HEK293 (cell line): ENCODE data around the gene CD74.

Source experiments
- CTCF ChIA-PET: fragments of 350-600 bp; formaldehyde crosslinking; extraction: SDS; loops from one replicate; lab custom pipeline; 2021; ENCODE audit warnings: antibody characterized with exemption; lab: Yijun Ruan, JAX
- POLR2A ChIA-PET: fragments of 300-600 bp; formaldehyde crosslinking; extraction: SDS; loops from one replicate; lab custom pipeline; 2020; ENCODE audit warnings: antibody characterized with exemption, inconsistent platforms; lab: Yijun Ruan, JAX
- H3K27ac ChIP-seq: fragments of 200-500 bp; sonication (Bioruptor generic); 2 replicates; pipeline ENCODE4 v1.5.1; 2014; ENCODE audit warnings: low read depth, low read length, control low read depth, inconsistent platforms; ENCODE audit errors: extremely low read depth
- H3K36me3 ChIP-seq, 2 experiments: fragments of 200-500 bp in 1 of 2; sonication (Bioruptor generic) in 1 of 2; 1 replicate in 1 of 2; 2 replicates in 1 of 2; pipeline ENCODE4 v1.5.1; 2014 to 2017; ENCODE audit warnings: inconsistent platforms in 2 of 2, low read length in 2 of 2; ENCODE audit not compliant: control insufficient read depth in 2 of 2, insufficient read depth in 1 of 2
- H3K4me1 ChIP-seq: fragments of 200-500 bp; sonication (Bioruptor generic); 2 replicates; pipeline ENCODE4 v1.5.1; 2014; ENCODE audit warnings: mild to moderate bottlenecking, low read length, inconsistent platforms; ENCODE audit not compliant: control insufficient read depth, insufficient read depth
- H3K4me3 ChIP-seq: 2 replicates; pipeline ENCODE4 v1.5.1; 2011; ENCODE audit warnings: low read depth, mild to moderate bottlenecking, control low read depth, low read length, moderate library complexity
- H3K9me3 ChIP-seq: fragments of 200-500 bp; sonication (Bioruptor generic); 2 replicates; pipeline ENCODE4 v1.5.1; 2014; ENCODE audit warnings: low read depth, low read length, inconsistent platforms; ENCODE audit not compliant: control insufficient read depth, insufficient read depth
- GFI1B ChIP-seq: fragments of 450-650 bp; formaldehyde crosslinking; IDR thresholded peaks from 2 replicates; pipeline ENCODE4 v1.5.1; 2016; ENCODE audit warnings: missing biosample characterization, missing genetic modification characterization
- KLF9 ChIP-seq: fragments of 450-650 bp; formaldehyde crosslinking; IDR thresholded peaks from 2 replicates; pipeline ENCODE4 v1.5.1; 2016; ENCODE audit warnings: missing biosample characterization, missing genetic modification characterization, low read depth
- ZBTB1 ChIP-seq: fragments of 450-650 bp; formaldehyde crosslinking; IDR thresholded peaks from 2 replicates; pipeline ENCODE4 v1.5.1; 2016; ENCODE audit warnings: missing biosample characterization, missing genetic modification characterization
- ZBTB48 ChIP-seq: fragments of 450-650 bp; formaldehyde crosslinking; IDR thresholded peaks from 2 replicates; pipeline ENCODE4 v1.5.1; 2016; ENCODE audit warnings: missing biosample characterization, missing genetic modification characterization
- ZEB2 ChIP-seq: fragments of 450-650 bp; formaldehyde crosslinking; IDR thresholded peaks from 2 replicates; pipeline ENCODE4 v1.5.1; 2016; ENCODE audit warnings: missing biosample characterization, missing genetic modification characterization
- ZFP37 ChIP-seq: fragments of 450-650 bp; formaldehyde crosslinking; IDR thresholded peaks from 2 replicates; pipeline ENCODE4 v1.5.1; 2016; ENCODE audit warnings: missing biosample characterization, missing genetic modification characterization
- ZFP69B ChIP-seq: fragments of 450-650 bp; formaldehyde crosslinking; IDR thresholded peaks from 2 replicates; pipeline ENCODE4 v1.5.1; 2016; ENCODE audit warnings: missing biosample characterization, missing genetic modification characterization
- ZNF140 ChIP-seq: fragments of 450-650 bp; formaldehyde crosslinking; IDR thresholded peaks from 2 replicates; pipeline ENCODE4 v1.5.1; 2016; ENCODE audit warnings: missing biosample characterization, missing genetic modification characterization
- ZNF23 ChIP-seq: fragments of 450-650 bp; formaldehyde crosslinking; IDR thresholded peaks from 2 replicates; pipeline ENCODE4 v1.5.1; 2016; ENCODE audit warnings: missing biosample characterization, missing genetic modification characterization, borderline replicate concordance
- ZNF324 ChIP-seq: fragments of 450-650 bp; formaldehyde crosslinking; IDR thresholded peaks from 2 replicates; pipeline ENCODE4 v1.5.1; 2016; ENCODE audit warnings: missing biosample characterization, missing genetic modification characterization
- ZNF341 ChIP-seq: fragments of 450-650 bp; formaldehyde crosslinking; IDR thresholded peaks from 2 replicates; pipeline ENCODE4; 2016; ENCODE audit warnings: low read depth, missing biosample characterization, missing genetic modification characterization
- ZNF354C ChIP-seq: fragments of 450-650 bp; formaldehyde crosslinking; IDR thresholded peaks from 2 replicates; pipeline ENCODE4 v1.5.1; 2016; ENCODE audit warnings: missing biosample characterization, missing genetic modification characterization, low read depth, borderline replicate concordance
- ZNF366 ChIP-seq: fragments of 450-650 bp; formaldehyde crosslinking; conservative IDR thresholded peaks from 2 replicates; pipeline ENCODE4 v1.5.1; 2016; ENCODE audit warnings: missing biosample characterization, missing genetic modification characterization
- ZNF416 ChIP-seq: fragments of 450-650 bp; formaldehyde crosslinking; IDR thresholded peaks from 2 replicates; pipeline ENCODE4 v1.5.1; 2016; ENCODE audit warnings: missing biosample characterization, missing genetic modification characterization
- ZNF510 ChIP-seq: fragments of 450-650 bp; formaldehyde crosslinking; IDR thresholded peaks from 2 replicates; pipeline ENCODE4 v1.5.1; 2018; ENCODE audit warnings: mild to moderate bottlenecking, missing genetic modification characterization, missing biosample characterization; ENCODE audit not compliant: insufficient replicate concordance
- ZNF658 ChIP-seq: fragments of 450-650 bp; formaldehyde crosslinking; IDR thresholded peaks from 2 replicates; pipeline ENCODE4; 2016; ENCODE audit warnings: missing biosample characterization, missing genetic modification characterization
- ZNF670 ChIP-seq: fragments of 450-650 bp; formaldehyde crosslinking; IDR thresholded peaks from 2 replicates; pipeline ENCODE4 v1.5.1; 2016; ENCODE audit warnings: missing biosample characterization, missing genetic modification characterization, low read depth
- ZNF785 ChIP-seq: fragments of 450-650 bp; formaldehyde crosslinking; IDR thresholded peaks from 2 replicates; pipeline ENCODE4 v1.5.1; 2016; ENCODE audit warnings: missing biosample characterization, missing genetic modification characterization
- ZNF791 ChIP-seq: fragments of 450-650 bp; formaldehyde crosslinking; IDR thresholded peaks from 2 replicates; pipeline ENCODE4 v1.5.1; 2016; ENCODE audit warnings: missing biosample characterization, missing genetic modification characterization
- ZNF843 ChIP-seq: fragments of 450-650 bp; formaldehyde crosslinking; IDR thresholded peaks from 2 replicates; pipeline ENCODE4 v1.5.1; 2016; ENCODE audit warnings: missing biosample characterization, missing genetic modification characterization
- ZSCAN30 ChIP-seq: fragments of 450-650 bp; IDR thresholded peaks from 2 replicates; pipeline ENCODE4 v1.5.1; 2018; ENCODE audit warnings: missing biosample characterization, mild to moderate bottlenecking, missing genetic modification characterization, moderate library complexity
- TF ChIP-seq, protein P1 (sequence below): IDR thresholded peaks from 2 replicates; pipeline ENCODE4 v1.6.1; 2011; ENCODE audit warnings: mild to moderate bottlenecking, low read depth, low read length, borderline replicate concordance
- TF ChIP-seq, protein P2 (sequence below): fragments of 450-650 bp; formaldehyde crosslinking; conservative IDR thresholded peaks from 2 replicates; pipeline ENCODE4 v1.5.1; 2016; ENCODE audit warnings: low read depth, missing biosample characterization, missing genetic modification characterization

Gene CD74

DNA sequence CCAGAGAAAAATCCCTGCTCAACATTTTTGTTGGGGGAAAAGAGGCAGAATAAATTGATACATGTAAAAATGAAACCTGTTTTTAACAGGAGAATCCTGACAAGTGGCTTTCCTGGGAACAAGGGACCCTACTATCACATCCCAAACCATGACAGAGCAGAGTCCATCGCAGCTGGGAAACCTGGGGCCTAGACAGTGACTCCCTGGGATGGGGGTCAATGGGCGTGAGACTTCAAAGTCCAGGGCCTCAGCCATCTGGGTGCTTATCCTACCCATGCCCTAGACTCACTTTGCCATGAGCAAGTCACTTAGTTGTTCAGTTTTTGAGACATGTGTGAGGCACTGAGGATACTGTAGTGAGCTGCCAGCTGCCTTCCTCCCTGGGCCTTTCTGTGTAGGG, 49.5 kb downstream of the CD74 start:
- peaks cover 4% of the 10 kb centered on the region; the same call in 1 of the 2 replicates for H3K4me1 ChIP-seq
- H3K36me3 ChIP-seq, result peaks cover 56 to 90% of the 10 kb centered on the region in 2 experiments
- no peaks in the 10 kb centered on the region for H3K9me3 ChIP-seq
- TF ChIP-seq ZNF341 (tag by site-specific recombination), result no peak
- no peak for TF ChIP-seq ZFP37 (tag by site-specific recombination)
- no peak for TF ChIP-seq ZEB2 (tag by site-specific recombination)
- TF ChIP-seq ZNF658 (tag by site-specific recombination), result no peak
- no peak for TF ChIP-seq ZSCAN30
- TF ChIP-seq, protein P1, sequence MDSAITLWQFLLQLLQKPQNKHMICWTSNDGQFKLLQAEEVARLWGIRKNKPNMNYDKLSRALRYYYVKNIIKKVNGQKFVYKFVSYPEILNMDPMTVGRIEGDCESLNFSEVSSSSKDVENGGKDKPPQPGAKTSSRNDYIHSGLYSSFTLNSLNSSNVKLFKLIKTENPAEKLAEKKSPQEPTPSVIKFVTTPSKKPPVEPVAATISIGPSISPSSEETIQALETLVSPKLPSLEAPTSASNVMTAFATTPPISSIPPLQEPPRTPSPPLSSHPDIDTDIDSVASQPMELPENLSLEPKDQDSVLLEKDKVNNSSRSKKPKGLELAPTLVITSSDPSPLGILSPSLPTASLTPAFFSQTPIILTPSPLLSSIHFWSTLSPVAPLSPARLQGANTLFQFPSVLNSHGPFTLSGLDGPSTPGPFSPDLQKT, result no peak
- TF ChIP-seq ZNF140 (tag by site-specific recombination), result no peak
- TF ChIP-seq ZNF324 (tag by site-specific recombination), result no peak
- TF ChIP-seq, protein P2, sequence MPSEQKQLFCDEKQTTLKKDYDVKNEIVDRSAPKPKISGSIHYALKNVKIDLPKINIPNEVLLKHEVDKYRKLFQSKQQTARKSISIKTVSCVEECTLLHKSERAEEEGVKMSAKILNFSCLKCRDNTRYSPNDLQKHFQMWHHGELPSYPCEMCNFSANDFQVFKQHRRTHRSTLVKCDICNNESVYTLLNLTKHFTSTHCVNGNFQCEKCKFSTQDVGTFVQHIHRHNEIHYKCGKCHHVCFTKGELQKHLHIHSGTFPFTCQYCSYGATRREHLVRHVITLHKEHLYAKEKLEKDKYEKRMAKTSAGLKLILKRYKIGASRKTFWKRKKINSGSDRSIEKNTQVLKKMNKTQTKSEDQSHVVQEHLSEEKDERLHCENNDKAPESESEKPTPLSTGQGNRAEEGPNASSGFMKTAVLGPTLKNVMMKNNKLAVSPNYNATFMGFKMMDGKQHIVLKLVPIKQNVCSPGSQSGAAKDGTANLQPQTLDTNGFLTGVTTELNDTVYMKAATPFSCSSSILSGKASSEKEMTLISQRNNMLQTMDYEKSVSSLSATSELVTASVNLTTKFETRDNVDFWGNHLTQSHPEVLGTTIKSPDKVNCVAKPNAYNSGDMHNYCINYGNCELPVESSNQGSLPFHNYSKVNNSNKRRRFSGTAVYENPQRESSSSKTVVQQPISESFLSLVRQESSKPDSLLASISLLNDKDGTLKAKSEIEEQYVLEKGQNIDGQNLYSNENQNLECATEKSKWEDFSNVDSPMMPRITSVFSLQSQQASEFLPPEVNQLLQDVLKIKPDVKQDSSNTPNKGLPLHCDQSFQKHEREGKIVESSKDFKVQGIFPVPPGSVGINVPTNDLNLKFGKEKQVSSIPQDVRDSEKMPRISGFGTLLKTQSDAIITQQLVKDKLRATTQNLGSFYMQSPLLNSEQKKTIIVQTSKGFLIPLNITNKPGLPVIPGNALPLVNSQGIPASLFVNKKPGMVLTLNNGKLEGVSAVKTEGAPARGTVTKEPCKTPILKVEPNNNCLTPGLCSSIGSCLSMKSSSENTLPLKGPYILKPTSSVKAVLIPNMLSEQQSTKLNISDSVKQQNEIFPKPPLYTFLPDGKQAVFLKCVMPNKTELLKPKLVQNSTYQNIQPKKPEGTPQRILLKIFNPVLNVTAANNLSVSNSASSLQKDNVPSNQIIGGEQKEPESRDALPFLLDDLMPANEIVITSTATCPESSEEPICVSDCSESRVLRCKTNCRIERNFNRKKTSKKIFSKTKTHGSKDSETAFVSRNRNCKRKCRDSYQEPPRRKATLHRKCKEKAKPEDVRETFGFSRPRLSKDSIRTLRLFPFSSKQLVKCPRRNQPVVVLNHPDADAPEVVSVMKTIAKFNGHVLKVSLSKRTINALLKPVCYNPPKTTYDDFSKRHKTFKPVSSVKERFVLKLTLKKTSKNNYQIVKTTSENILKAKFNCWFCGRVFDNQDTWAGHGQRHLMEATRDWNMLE (tag by site-specific recombination), result no peak
- TF ChIP-seq ZNF354C (tag by site-specific recombination), result no peak
- no peak for TF ChIP-seq KLF9 (tag by site-specific recombination)
- TF ChIP-seq ZNF670 (tag by site-specific recombination), result no peak
- no peak for TF ChIP-seq ZBTB48 (tag by site-specific recombination)
- no peak for TF ChIP-seq ZNF791
- TF ChIP-seq GFI1B (tag by site-specific recombination), result no peak
- no peak for TF ChIP-seq ZNF510 (tag by site-specific recombination)
- no peak for TF ChIP-seq ZNF843
- TF ChIP-seq ZFP69B (tag by site-specific recombination), result no peak
- TF ChIP-seq ZNF785 (tag by site-specific recombination), result no peak
- TF ChIP-seq ZNF366 (tag by site-specific recombination), result no peak
- H3K4me3 ChIP-seq, result no peak overlapping the region
- POLR2A ChIA-PET, result no interaction called here
- CTCF ChIA-PET, result interaction anchor here (0.9 to 1.7 kb wide), 2 partner anchors 12 to 91 kb away, joined by 3 to 8 read pairs; no protein-coding TSS in a partner anchor
- no peak overlapping the region for H3K27ac ChIP-seq

DNA sequence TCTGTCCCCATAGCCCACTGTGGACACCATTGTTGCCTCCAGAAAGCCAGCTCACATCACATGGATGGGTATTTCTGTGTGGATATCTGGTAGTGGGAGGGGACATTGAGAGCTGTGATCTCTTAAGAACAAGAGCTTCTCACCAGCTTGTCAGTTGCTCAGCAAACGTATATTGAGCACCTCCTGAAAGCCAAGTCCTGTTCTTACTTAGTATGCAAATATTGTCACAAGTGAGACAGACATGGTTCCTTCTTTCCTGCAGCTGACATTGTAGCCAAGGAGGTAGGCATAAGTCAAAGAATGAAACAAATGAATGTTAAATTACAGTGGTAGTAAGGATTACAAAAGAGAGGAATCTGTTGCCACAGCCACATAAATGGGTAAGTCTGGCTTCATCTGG, 51.4 kb downstream of the CD74 start:
- Histone ChIP-seq H3K9me3 (no peaks in the 10 kb centered on the region), H3K27ac (no peak overlapping the region), H3K36me3 (peaks cover 45 to 77% of the 10 kb centered on the region in 2 experiments), H3K4me3 (no peak overlapping the region), H3K4me1 (peaks cover 7% of the 10 kb centered on the region)
- ChIA-PET POLR2A (no interaction called here), CTCF (interaction anchor here (0.6 to 1.0 kb wide), 3 partner anchors 10 to 230 kb away, joined by 3 to 5 read pairs (median 4); no protein-coding TSS in a partner anchor)
- no peak for TF ChIP-seq ZNF23 (tag by site-specific recombination)
- TF ChIP-seq, protein P2 (tag by site-specific recombination), result no peak
- TF ChIP-seq ZBTB1 (tag by site-specific recombination), result no peak
- TF ChIP-seq ZNF416 (tag by site-specific recombination), result no peak
